Chondrocyte (in vitro differentiated cells): Measurements from ENCODE around the gene MAP3K20. TPM values are rescaled to one million over a fixed set of nuclear protein-coding genes. Genes with fewer than 3 reads are reported as not detected.

Experiments
- DNase-seq: peaks from one replicate; pipeline ENCODE4 v3.0.0; 2021; ENCODE audit warnings: mixed read lengths, low spot score
- H3K27ac Mint-ChIP-seq: one replicate; pipeline ENCODE4 v1.8.0; 2021; ENCODE audit warnings: mild to moderate bottlenecking, moderate library complexity, mixed read lengths; ENCODE audit not compliant: unreplicated experiment
- H3K27me3 Mint-ChIP-seq: 2 replicates; pipeline ENCODE4 v1.8.0; 2021; ENCODE audit warnings: low read depth, mixed read lengths
- H3K36me3 Mint-ChIP-seq: 2 replicates; pipeline ENCODE4 v1.8.0; 2021; ENCODE audit warnings: low read depth, mixed read lengths
- H3K4me1 Mint-ChIP-seq: 2 replicates; pipeline ENCODE4 v1.8.0; 2021; ENCODE audit warnings: low read depth, mild to moderate bottlenecking, mixed read lengths
- H3K4me3 Mint-ChIP-seq: one replicate; pipeline ENCODE4 v1.8.0; 2021; ENCODE audit warnings: mild to moderate bottlenecking, moderate library complexity, mixed read lengths; ENCODE audit not compliant: unreplicated experiment
- H3K9me3 Mint-ChIP-seq: 2 replicates; pipeline ENCODE4 v1.8.0; 2021; ENCODE audit warnings: low read depth, mixed read lengths
- CTCF ChIP-seq: fragments of 200-600 bp; sonication (generic); IDR thresholded peaks from 2 replicates; pipeline ENCODE4 v1.5.0; 2021; ENCODE audit warnings: antibody characterized with exemption, mild to moderate bottlenecking, moderate library complexity
- total RNA-seq: library from RNA; stranded (reverse); gene quantifications from 3 replicates; pipeline ENCODE4 v1.2.1, GENCODE V29; 2021

MAP3K20 gene
- total RNA-seq, 1 donor from 2014 or later, result 68.5 TPM

- Mint-ChIP-seq H3K9me3 (no peaks in the 10 kb centered on the region), H3K4me3 (no peak overlapping the region), H3K27ac (peak overlapping the region; percentile 68), H3K27me3 (no peaks in the 10 kb centered on the region), H3K36me3 (peaks cover 20% of the 10 kb centered on the region), H3K4me1 (peaks cover 54% of the 10 kb centered on the region)
- DNase-seq, result no peak
- TF ChIP-seq CTCF, result no peak
Measured at GRCh38 chr2:173193925-173194324, 118.3 kb downstream of the MAP3K20 start.

- no peak for DNase-seq
- Mint-ChIP-seq H3K27ac (peak overlapping the region; percentile 57), H3K36me3 (peaks cover 19% of the 10 kb centered on the region), H3K4me3 (no peak overlapping the region), H3K4me1 (peaks cover 55% of the 10 kb centered on the region), H3K9me3 (no peaks in the 10 kb centered on the region), H3K27me3 (no peaks in the 10 kb centered on the region)
- no peak for TF ChIP-seq CTCF
Measured at GRCh38 chr2:173195100-173195499, 119.5 kb downstream of the MAP3K20 start.

DNA sequence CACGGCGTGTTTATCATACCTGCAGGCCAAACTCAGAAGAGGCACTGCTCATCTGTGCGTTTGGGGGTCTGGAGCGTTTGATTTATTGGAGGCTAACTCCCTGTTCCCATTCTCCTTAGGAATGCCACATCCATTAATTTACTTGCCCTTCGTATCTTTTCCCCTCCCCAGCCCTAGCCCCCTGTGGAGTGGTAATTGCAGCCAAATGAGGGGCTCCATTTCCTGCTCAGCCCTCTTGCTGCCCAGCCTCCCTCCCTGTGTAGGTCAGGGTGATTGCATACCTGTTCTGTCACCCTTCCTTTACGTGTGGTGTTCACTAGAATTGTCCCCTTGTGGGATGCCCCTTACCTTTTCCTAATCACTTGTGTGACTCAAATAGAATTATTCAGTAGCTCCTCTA, 120.4 kb downstream of the MAP3K20 start:
- H3K36me3 Mint-ChIP-seq, result peaks cover 18% of the 10 kb centered on the region
- no peak overlapping the region for H3K27ac Mint-ChIP-seq
- no peak overlapping the region for H3K4me3 Mint-ChIP-seq
- DNase-seq, result no peak
- no peaks in the 10 kb centered on the region for H3K27me3 Mint-ChIP-seq
- peaks cover 50% of the 10 kb centered on the region for H3K4me1 Mint-ChIP-seq
- H3K9me3 Mint-ChIP-seq, result no peaks in the 10 kb centered on the region
- TF ChIP-seq CTCF, result no peak

- Mint-ChIP-seq H3K27ac (no peak overlapping the region), H3K4me3 (no peak overlapping the region), H3K36me3 (peaks cover 13% of the 10 kb centered on the region), H3K4me1 (peaks cover 45% of the 10 kb centered on the region), H3K9me3 (no peaks in the 10 kb centered on the region), H3K27me3 (no peaks in the 10 kb centered on the region)
- no peak for DNase-seq
- no peak for TF ChIP-seq CTCF
Measured at GRCh38 chr2:173196638-173197037, 121.0 kb downstream of the MAP3K20 start.

DNA sequence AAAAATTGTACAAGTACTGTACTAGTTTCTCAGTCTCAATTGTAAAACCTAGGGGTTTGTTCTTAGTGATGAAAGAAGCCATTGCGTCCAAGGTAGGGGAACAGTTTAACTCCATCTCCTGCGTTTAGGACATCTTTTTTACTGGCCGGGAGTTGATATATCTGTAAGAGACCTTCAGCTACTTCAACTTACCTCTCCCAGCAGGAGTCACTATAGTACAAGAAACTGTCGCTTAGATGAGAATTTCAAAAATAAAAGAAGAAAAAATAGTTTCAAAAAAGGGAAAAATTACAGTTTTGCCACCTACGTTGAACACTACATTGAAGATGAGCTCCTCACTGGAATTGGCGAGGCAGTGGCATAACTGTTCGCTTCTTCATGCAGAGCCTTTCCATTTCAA, 122.7 kb downstream of the MAP3K20 start:
- Mint-ChIP-seq H3K4me3 (no peak overlapping the region), H3K36me3 (peaks cover 13% of the 10 kb centered on the region), H3K27me3 (no peaks in the 10 kb centered on the region), H3K9me3 (no peaks in the 10 kb centered on the region), H3K4me1 (peaks cover 32% of the 10 kb centered on the region), H3K27ac (no peak overlapping the region)
- no peak for DNase-seq
- no peak for TF ChIP-seq CTCF
